Fibroblast of mammary gland (primary cell): ENCODE results near the gene GDPD1.

Experiments used
- DNase-seq: peaks from one replicate; pipeline ENCODE4 v3.0.0-alpha.2; 2010; ENCODE audit warnings: low read depth
- H3K4me3 ChIP-seq: 2 replicates; pipeline ENCODE4 v1.5.1; 2011; ENCODE audit warnings: low read depth, mild to moderate bottlenecking, low read length, moderate library complexity; ENCODE audit not compliant: control insufficient read depth
- CTCF ChIP-seq: conservative IDR thresholded peaks from 2 replicates; pipeline ENCODE4 v1.5.1; 2011; ENCODE audit warnings: low read depth, low read length, inconsistent platforms; ENCODE audit not compliant: control insufficient read depth, insufficient read depth

The GDPD1 gene

GRCh38 chr17:59238906-59239305, 18.6 kb downstream of the GDPD1 start:
- no peak for TF ChIP-seq CTCF
- no peak overlapping the region for H3K4me3 ChIP-seq
- DNase-seq: no peak

- no peak for TF ChIP-seq CTCF
- no peak for DNase-seq
- no peak overlapping the region for H3K4me3 ChIP-seq
Observed at GRCh38 chr17:59244081-59244480, 23.8 kb downstream of the GDPD1 start.

- no peak for TF ChIP-seq CTCF
- H3K4me3 ChIP-seq: no peak overlapping the region
- no peak for DNase-seq
Observed at GRCh38 chr17:59254742-59255141, 34.4 kb downstream of the GDPD1 start.

GRCh38 chr17:59257101-59257500, 36.8 kb downstream of the GDPD1 start:
- no peak for DNase-seq
- no peak for TF ChIP-seq CTCF
- no peak overlapping the region for H3K4me3 ChIP-seq

GRCh38 chr17:59260722-59261121, 40.4 kb downstream of the GDPD1 start:
- no peak for TF ChIP-seq CTCF
- no peak for DNase-seq
- H3K4me3 ChIP-seq: no peak overlapping the region

- TF ChIP-seq CTCF: no peak
- DNase-seq: no peak
- H3K4me3 ChIP-seq: no peak overlapping the region
Observed at GRCh38 chr17:59266745-59267144, 46.4 kb downstream of the GDPD1 start.

- no peak for DNase-seq
- no peak for TF ChIP-seq CTCF
- no peak overlapping the region for H3K4me3 ChIP-seq
Observed at GRCh38 chr17:59267776-59268175, 47.5 kb downstream of the GDPD1 start.
